LoVo (cell line): Measurements from ENCODE around the gene UBE2E1.
"Not testable (repeated sequence)": the region's sequence is repeated elsewhere in the genome, so short reads cannot be mapped to it uniquely, and the experiment has no call there.

Source experiments
- DNase-seq: peaks from one replicate; pipeline ENCODE4 v3.0.0-alpha.2; 2016; ENCODE audit warnings: low spot score

The UBE2E1 gene

DNA sequence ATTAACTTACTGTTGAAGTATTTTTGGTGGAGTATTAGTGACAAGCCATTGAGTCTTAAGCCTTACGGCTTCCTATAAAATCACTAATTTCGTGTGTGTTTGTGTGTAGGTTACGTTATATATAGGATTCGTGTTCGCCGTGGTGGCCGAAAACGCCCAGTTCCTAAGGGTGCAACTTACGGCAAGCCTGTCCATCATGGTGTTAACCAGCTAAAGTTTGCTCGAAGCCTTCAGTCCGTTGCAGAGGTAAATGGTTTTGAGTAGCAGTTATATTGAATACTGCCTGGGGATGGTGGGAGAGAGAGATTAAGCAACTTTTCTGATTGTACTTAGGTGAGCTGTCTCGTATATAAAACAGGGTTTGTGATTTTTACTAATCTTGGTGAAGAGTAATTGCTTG is 112.6 kb downstream of the UBE2E1 start:
- DNase-seq = not testable (repeated sequence)

DNA sequence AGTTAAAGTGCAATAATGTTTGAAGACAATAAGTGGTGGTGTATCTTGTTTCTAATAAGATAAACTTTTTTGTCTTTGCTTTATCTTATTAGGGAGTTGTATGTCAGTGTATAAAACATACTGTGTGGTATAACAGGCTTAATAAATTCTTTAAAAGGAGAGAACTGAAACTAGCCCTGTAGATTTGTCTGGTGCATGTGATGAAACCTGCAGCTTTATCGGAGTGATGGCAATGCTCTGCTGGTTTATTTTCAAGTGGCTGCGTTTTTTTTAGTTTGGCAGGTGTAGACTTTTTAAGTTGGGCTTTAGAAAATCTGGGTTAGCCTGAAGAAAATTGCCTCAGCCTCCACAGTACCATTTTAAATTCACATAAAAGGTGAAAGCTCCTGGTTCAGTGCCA is 113.9 kb downstream of the UBE2E1 start:
- DNase-seq = no peak

DNA sequence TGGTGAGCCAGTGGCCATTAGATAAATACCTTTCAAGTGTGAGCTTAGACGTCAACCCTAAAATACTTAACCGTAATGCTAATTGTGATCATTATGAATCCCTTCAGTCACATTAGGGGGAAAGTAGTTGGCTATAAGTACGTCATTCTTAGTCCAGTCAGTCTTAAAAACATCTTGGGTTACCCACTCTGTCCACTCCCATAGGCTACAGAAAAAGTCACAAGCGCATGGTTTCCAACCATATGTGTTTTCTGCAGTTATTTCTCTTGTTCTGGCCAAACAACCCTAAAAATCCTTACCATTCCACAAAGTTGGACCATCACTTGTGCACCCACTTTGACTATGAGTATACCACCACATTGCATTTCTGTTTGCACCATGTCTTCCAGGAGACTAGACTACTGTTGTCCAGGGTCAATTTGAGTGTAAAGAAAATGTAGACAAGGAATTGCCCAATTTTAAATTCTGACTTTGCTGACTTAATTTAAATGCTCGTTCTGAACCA is 114.4 kb downstream of the UBE2E1 start:
- no peak for DNase-seq

GRCh38 chr3:23921052-23921511 is 115.3 kb downstream of the UBE2E1 start:
- DNase-seq = no peak

- DNase-seq = no peak
Observed at GRCh38 chr3:23923786-23924185, 118.0 kb downstream of the UBE2E1 start.

- no peak for DNase-seq
Observed at GRCh38 chr3:23926246-23926645, 120.5 kb downstream of the UBE2E1 start.

DNA sequence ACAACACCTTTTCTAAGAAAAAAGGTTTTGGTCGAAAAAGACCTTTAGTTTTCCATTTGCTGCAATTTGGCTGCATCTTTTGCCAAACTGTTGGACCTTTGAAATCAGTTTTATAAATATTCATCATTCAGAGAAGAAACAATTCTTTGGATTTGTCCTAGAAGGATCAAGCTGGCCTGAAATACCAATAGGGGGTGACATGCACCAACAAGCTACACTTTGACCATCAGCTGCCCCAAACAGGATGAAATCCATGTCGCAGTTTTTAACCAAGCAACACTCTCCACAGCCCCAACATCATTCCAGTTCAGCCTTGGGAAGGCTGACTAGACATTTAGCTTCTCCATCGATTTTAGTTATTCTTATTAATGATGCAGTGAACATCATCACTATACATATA is 121.0 kb downstream of the UBE2E1 start:
- no peak for DNase-seq

GRCh38 chr3:23928524-23928923 is 122.8 kb downstream of the UBE2E1 start:
- DNase-seq = peak; percentile 54

DNA sequence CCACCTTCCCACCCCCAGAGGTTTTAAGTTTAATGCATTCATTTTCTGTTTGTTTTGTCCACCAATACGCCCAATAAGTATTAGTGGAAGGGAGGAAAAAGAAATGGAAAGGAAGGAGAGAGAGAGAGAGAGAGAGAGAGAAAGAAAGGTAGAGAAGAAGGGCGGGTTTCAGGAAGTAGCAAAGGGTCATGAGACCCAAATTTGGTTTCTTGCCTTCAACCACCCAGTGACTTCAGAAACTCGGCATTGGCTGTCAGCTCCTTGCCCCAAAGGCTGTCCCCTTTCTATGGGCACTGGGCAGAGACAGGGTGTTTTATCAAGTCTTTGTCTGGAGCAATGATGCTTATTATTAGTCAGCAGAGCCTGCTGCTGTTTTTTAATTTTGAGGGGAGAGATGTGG is 125.8 kb downstream of the UBE2E1 start:
- DNase-seq = no peak

GRCh38 chr3:23932571-23932970 is 126.8 kb downstream of the UBE2E1 start:
- no peak for DNase-seq

GRCh38 chr3:23934253-23934652 is 128.5 kb downstream of the UBE2E1 start:
- no peak for DNase-seq

DNA sequence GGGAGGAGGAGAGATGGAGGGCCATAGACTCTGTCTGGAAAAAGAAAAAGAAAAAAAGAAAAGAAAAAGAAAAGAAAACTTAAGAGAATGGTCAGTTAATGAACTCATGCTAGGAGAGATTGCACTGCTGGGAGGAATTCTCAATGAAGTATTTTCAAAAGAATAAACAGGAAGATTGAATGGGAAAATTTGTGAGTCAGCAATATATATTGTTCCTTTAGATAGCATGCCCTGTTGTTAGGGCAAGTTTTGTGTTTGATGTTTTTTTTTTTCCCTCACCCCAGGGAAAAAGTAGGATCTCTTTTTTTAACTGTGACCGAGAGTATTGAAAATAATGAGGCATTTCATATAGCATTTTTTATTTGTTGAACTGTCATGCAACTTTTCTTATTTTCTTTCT is 131.5 kb downstream of the UBE2E1 start:
- DNase-seq = no peak

DNA sequence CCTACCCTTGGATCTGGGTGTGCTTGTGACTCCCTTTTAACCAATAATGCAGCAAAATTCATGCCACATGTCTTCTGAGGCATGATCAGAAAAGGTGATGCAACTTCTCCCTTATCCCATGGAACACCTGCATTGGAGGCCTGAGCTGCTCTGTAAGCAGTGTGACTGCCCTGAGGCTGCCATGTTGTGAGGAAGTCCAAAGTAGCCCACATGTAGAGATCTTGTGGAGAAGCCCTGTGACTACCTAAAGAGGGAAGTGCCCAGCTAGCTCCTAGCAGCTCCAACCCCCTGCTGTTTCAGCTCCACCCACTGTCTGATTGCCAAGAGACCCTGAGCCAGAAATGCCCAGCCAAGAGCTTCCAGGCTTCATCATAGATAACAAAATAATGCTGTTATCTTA is 132.9 kb downstream of the UBE2E1 start:
- no peak for DNase-seq

DNA sequence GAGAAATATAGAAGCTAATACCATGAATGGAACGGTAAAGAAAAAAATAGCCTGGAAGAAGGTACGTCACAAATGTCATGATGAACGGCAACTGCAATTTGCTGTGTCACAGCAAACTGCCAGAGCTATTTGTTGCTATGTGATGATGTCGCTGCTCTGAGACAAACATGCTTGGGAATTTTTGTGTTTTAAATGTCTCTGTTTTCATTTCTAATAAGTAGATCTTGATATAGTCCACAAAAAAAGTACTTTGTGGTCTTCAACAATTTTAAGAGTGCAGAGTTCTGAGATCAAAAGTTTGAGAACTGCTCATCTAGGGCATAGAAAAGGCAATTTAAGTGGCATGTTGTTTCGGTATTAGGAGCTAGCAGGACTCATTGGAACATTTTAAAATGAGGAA is 135.0 kb downstream of the UBE2E1 start:
- no peak for DNase-seq
